ENCODE data around the gene DDX23.

DNA sequence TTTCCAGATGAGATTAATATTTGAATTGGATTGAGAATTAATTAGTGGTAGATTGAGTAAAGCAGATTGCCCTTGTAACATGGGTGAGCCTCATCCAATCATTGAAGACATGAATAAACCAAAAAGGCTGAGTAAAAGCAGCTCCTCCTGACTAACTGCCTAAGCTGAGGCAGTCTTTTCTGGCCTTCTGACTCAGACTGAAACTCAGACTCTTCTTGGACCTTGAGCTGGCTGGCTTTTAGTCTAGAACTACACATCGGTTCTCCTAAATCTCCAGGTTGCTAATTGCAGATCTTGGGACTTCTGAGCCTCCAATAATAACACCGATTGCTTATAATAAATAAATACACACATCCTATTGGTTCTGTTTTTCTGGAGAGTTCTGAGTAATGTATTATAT lies 49.3 kb upstream of the DDX23 start:
- TF ChIP-seq, protein P1, sequence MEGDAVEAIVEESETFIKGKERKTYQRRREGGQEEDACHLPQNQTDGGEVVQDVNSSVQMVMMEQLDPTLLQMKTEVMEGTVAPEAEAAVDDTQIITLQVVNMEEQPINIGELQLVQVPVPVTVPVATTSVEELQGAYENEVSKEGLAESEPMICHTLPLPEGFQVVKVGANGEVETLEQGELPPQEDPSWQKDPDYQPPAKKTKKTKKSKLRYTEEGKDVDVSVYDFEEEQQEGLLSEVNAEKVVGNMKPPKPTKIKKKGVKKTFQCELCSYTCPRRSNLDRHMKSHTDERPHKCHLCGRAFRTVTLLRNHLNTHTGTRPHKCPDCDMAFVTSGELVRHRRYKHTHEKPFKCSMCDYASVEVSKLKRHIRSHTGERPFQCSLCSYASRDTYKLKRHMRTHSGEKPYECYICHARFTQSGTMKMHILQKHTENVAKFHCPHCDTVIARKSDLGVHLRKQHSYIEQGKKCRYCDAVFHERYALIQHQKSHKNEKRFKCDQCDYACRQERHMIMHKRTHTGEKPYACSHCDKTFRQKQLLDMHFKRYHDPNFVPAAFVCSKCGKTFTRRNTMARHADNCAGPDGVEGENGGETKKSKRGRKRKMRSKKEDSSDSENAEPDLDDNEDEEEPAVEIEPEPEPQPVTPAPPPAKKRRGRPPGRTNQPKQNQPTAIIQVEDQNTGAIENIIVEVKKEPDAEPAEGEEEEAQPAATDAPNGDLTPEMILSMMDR (IDR thresholded peaks at IDR 0.05; ENCODE audit: poor library complexity, severe bottlenecking): no peak
- TF ChIP-seq EP300 (conservative IDR thresholded peaks at IDR 0.05; ENCODE audit: poor library complexity, severe bottlenecking) (no peak), POLR2AphosphoS5 (IDR thresholded peaks at IDR 0.05) (no peak), RAD21 (conservative IDR thresholded peaks at IDR 0.05) (no peak), EZH2 (IDR thresholded peaks at IDR 0.05; ENCODE audit: borderline replicate concordance, insufficient read depth, low read length, poor library complexity, severe bottlenecking) (no peak), MXI1 (conservative IDR thresholded peaks at IDR 0.05; ENCODE audit: poor library complexity, severe bottlenecking) (no peak), TAF1 (IDR thresholded peaks at IDR 0.05; ENCODE audit: low read depth) (no peak), SMC3 (conservative IDR thresholded peaks at IDR 0.05; ENCODE audit: poor library complexity) (no peak)
- TF ChIP-seq, protein P2, sequence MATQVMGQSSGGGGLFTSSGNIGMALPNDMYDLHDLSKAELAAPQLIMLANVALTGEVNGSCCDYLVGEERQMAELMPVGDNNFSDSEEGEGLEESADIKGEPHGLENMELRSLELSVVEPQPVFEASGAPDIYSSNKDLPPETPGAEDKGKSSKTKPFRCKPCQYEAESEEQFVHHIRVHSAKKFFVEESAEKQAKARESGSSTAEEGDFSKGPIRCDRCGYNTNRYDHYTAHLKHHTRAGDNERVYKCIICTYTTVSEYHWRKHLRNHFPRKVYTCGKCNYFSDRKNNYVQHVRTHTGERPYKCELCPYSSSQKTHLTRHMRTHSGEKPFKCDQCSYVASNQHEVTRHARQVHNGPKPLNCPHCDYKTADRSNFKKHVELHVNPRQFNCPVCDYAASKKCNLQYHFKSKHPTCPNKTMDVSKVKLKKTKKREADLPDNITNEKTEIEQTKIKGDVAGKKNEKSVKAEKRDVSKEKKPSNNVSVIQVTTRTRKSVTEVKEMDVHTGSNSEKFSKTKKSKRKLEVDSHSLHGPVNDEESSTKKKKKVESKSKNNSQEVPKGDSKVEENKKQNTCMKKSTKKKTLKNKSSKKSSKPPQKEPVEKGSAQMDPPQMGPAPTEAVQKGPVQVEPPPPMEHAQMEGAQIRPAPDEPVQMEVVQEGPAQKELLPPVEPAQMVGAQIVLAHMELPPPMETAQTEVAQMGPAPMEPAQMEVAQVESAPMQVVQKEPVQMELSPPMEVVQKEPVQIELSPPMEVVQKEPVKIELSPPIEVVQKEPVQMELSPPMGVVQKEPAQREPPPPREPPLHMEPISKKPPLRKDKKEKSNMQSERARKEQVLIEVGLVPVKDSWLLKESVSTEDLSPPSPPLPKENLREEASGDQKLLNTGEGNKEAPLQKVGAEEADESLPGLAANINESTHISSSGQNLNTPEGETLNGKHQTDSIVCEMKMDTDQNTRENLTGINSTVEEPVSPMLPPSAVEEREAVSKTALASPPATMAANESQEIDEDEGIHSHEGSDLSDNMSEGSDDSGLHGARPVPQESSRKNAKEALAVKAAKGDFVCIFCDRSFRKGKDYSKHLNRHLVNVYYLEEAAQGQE (IDR thresholded peaks at IDR 0.05; ENCODE audit: borderline replicate concordance): no peak
